Mesenchymal stem cell (in vitro differentiated cells and primary cell): ENCODE measurements around the gene KRT83.

Experiments used
- DNase-seq: peaks from one replicate; pipeline ENCODE4 v3.0.0-alpha.2; 2013
- H2AFZ ChIP-seq: one replicate; pipeline ENCODE4 v1.6.1; 2013; ENCODE audit warnings: low read depth, mild to moderate bottlenecking, control low read depth, inconsistent platforms, low read length, moderate library complexity
- H2AK5ac ChIP-seq: 2 replicates; pipeline ENCODE4 v1.6.1; 2013; ENCODE audit warnings: low read length, moderate library complexity, mild to moderate bottlenecking, inconsistent platforms; ENCODE audit not compliant: severe bottlenecking
- H2BK120ac ChIP-seq: one replicate; pipeline ENCODE4 v1.6.1; 2013; ENCODE audit warnings: low read depth, mild to moderate bottlenecking, inconsistent platforms, low read length, moderate library complexity
- H2BK12ac ChIP-seq, 2 experiments: one replicate each; pipeline ENCODE4 v1.6.1; 2013; ENCODE audit warnings: inconsistent platforms in 2 of 2, low read length in 2 of 2, mild to moderate bottlenecking in 2 of 2, moderate library complexity in 2 of 2, control low read depth in 1 of 2
- H2BK15ac ChIP-seq: one replicate; pipeline ENCODE4 v1.6.1; 2013; ENCODE audit warnings: mild to moderate bottlenecking, low read depth, inconsistent platforms; ENCODE audit not compliant: poor library complexity, severe bottlenecking
- H2BK5ac ChIP-seq: 2 replicates; pipeline ENCODE4 v1.6.1; 2013; ENCODE audit warnings: low read depth, mild to moderate bottlenecking, low read length, control low read depth, inconsistent platforms; ENCODE audit not compliant: poor library complexity, severe bottlenecking
- H3K14ac ChIP-seq, 2 experiments: one replicate each; pipeline ENCODE4 v1.6.1; 2013; ENCODE audit warnings: inconsistent platforms in 2 of 2, low read length in 2 of 2, control low read depth in 1 of 2, mild to moderate bottlenecking in 1 of 2, moderate library complexity in 1 of 2
- H3K18ac ChIP-seq, 2 experiments: one replicate each; pipeline ENCODE4 v1.6.1; 2013; ENCODE audit warnings: inconsistent platforms in 2 of 2, low read length in 2 of 2, control low read depth in 1 of 2, low read depth in 1 of 2, mild to moderate bottlenecking in 1 of 2
- H3K23ac ChIP-seq, 2 experiments: one replicate each; pipeline ENCODE4 v1.6.1; 2013; ENCODE audit warnings: inconsistent platforms in 2 of 2, low read length in 2 of 2, mild to moderate bottlenecking in 2 of 2, moderate library complexity in 2 of 2, control low read depth in 1 of 2
- H3K27ac ChIP-seq: 2 replicates; pipeline ENCODE4 v1.5.1; 2013; ENCODE audit warnings: mild to moderate bottlenecking, moderate library complexity, low read length, control low read depth, inconsistent platforms; ENCODE audit not compliant: poor library complexity, severe bottlenecking
- H3K27me3 ChIP-seq, 2 experiments: 2 replicates each; pipeline versions ENCODE4 v1.6.1 to v1.7.0; 2013; ENCODE audit warnings: low read length in 2 of 2, mild to moderate bottlenecking in 2 of 2, moderate library complexity in 2 of 2, control low read depth in 1 of 2, inconsistent platforms in 1 of 2; ENCODE audit not compliant: control insufficient read depth in 1 of 2, insufficient read depth in 1 of 2
- H3K36me3 ChIP-seq, 2 experiments: 2 replicates each; pipeline versions ENCODE4 v1.6.1 to v1.7.0; 2013; ENCODE audit warnings: low read length in 2 of 2, control low read depth in 1 of 2, inconsistent platforms in 1 of 2, low read depth in 1 of 2, mild to moderate bottlenecking in 1 of 2; ENCODE audit not compliant: insufficient read depth in 2 of 2, control insufficient read depth in 1 of 2
- H3K4ac ChIP-seq, 2 experiments: one replicate each; pipeline ENCODE4 v1.6.1; 2013; ENCODE audit warnings: inconsistent platforms in 2 of 2, low read length in 2 of 2, mild to moderate bottlenecking in 2 of 2, moderate library complexity in 2 of 2, control low read depth in 1 of 2, low read depth in 1 of 2
- H3K4me1 ChIP-seq: 2 replicates; pipeline ENCODE4 v1.6.1; 2013; ENCODE audit warnings: low read depth, low read length, control low read depth; ENCODE audit not compliant: control insufficient read depth, insufficient read depth
- H3K4me2 ChIP-seq: 2 replicates; pipeline ENCODE4 v1.6.1; 2013; ENCODE audit warnings: low read length, mild to moderate bottlenecking, inconsistent platforms; ENCODE audit not compliant: poor library complexity, severe bottlenecking
- H3K4me3 ChIP-seq, 2 experiments: 2 replicates each; pipeline versions ENCODE4 v1.5.1 to v1.7.0; 2013; ENCODE audit warnings: low read length in 2 of 2, mild to moderate bottlenecking in 2 of 2, control low read depth in 1 of 2, low read depth in 1 of 2; ENCODE audit not compliant: insufficient read depth in 1 of 2
- H3K79me1 ChIP-seq: replicated peaks from 2 replicates; pipeline ENCODE4 v1.6.1; 2013; ENCODE audit warnings: mild to moderate bottlenecking, control low read depth, low read length, inconsistent platforms; ENCODE audit not compliant: poor library complexity, severe bottlenecking
- H3K9ac ChIP-seq: 2 replicates; pipeline ENCODE4 v1.7.0; 2013; ENCODE audit warnings: mild to moderate bottlenecking, low read length, moderate library complexity
- H3K9me3 ChIP-seq: 2 replicates; pipeline ENCODE4 v1.7.0; 2013; ENCODE audit warnings: mild to moderate bottlenecking, low read length; ENCODE audit not compliant: control insufficient read depth
- H4K8ac ChIP-seq: one replicate; pipeline ENCODE4 v1.6.1; 2013; ENCODE audit warnings: inconsistent platforms, mild to moderate bottlenecking, low read length, moderate library complexity
- H4K91ac ChIP-seq: one replicate; pipeline ENCODE4 v1.6.1; 2013; ENCODE audit warnings: mild to moderate bottlenecking, low read length, inconsistent platforms
- WGBS: methylation state at CpG from one replicate; pipeline ENCODE4 v1.1.7; 2013; ENCODE audit warnings: mixed read lengths; 5-methylcytosine and 5-hydroxymethylcytosine counted together

Gene KRT83

DNA sequence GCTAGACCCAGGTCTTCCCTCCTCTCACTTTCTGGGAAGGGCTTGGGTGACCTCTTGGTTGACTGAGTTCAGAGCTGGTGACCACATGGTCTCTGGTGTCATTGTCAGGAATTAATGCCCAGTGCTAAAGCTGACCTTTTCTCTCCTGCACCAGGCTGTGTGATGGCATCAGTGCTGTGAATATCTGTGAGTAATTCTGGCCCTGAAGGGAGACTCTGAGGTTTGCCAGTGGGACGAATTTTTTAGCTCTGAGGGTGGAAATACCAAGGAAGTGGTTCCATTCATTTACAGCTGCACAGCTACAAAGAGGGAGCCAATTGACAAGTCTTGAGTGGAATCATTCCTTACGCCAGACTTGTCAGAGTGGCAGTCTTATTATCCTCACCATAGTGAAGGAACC, 53.0 kb downstream of the KRT83 start:
- Histone ChIP-seq H3K9me3 (no peaks in the 10 kb centered on the region), H3K4me1 (no peaks in the 10 kb centered on the region), H3K4ac (no peak overlapping the region), H3K23ac (no peak overlapping the region), H3K27ac (no peak overlapping the region), H3K18ac (no peak overlapping the region), H3K9ac (no peak overlapping the region), H4K91ac (no peak overlapping the region), H2BK15ac (no peak overlapping the region), H3K4me3 (no peak overlapping the region), H2AFZ (no peak overlapping the region), H2BK120ac (no peak overlapping the region), H3K79me1 (no peaks in the 10 kb centered on the region), H3K14ac (no peak overlapping the region), H2AK5ac (no peak overlapping the region), H2BK5ac (no peak overlapping the region), H4K8ac (no peak overlapping the region), H3K27me3 (peaks cover 7 to 29% of the 10 kb centered on the region in 2 experiments), H3K4me2 (no peak overlapping the region), H2BK12ac (no peak overlapping the region), H3K36me3 (peaks cover 0 to 4% of the 10 kb centered on the region in 2 experiments)
- no peak for DNase-seq
- 28% methylated on average over 1 of the region's 2 CpGs for WGBS

DNA sequence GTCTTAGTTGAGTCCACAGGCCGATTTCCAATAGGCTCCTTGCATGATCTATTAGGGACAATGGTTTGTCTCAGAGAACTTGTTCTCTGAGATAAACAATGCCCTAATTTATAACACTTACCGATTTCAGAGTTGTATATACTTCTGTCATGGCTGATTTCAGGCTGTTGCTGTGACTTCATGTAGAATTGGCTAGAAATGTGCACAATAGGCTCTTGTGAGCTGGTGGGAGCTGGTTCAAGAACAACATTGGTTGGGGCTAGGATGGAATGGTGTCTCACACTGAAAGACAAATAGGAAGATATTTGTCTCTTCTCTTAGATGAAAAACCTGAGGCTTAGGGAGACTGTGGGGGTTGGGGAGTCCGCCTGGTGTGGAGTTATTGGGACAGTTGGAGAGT, 53.5 kb downstream of the KRT83 start:
- Histone ChIP-seq H3K79me1 (no peaks in the 10 kb centered on the region), H3K27me3 (peaks cover 7 to 34% of the 10 kb centered on the region in 2 experiments), H3K4me1 (no peaks in the 10 kb centered on the region), H3K4ac (no peak overlapping the region), H3K14ac (no peak overlapping the region), H3K36me3 (peaks cover 0 to 4% of the 10 kb centered on the region in 2 experiments), H2AFZ (no peak overlapping the region), H2BK5ac (no peak overlapping the region), H3K9ac (no peak overlapping the region), H4K91ac (no peak overlapping the region), H3K4me2 (no peak overlapping the region), H2BK12ac (no peak overlapping the region), H3K4me3 (no peak overlapping the region), H3K27ac (no peak overlapping the region), H4K8ac (no peak overlapping the region), H3K23ac (no peak overlapping the region), H2BK120ac (no peak overlapping the region), H3K9me3 (no peaks in the 10 kb centered on the region), H3K18ac (no peak overlapping the region), H2BK15ac (no peak overlapping the region), H2AK5ac (no peak overlapping the region)
- 81% methylated on average over 3 of the region's 3 CpGs for WGBS
- no peak for DNase-seq

DNA sequence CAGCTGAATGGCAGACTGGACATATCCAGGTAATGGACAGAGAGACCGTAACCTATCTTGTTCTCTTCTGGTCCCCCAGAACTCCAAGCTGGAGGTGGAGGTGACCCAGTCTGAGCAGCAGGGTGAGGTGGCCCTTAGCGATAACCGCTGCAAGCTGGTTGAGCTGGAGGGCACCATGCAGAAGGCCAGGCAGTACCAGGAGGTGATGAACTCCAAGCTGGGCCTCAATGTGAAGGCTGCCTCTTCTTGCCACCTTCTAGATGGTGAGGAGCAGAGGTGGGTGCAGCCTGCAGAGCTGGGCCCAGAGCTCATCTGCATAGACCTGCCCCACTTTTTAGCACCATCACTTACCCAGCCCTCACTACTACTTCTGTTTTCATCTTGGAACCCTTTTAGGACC, 53.9 kb downstream of the KRT83 start:
- H3K9me3 ChIP-seq = no peaks in the 10 kb centered on the region
- peaks cover under 1% of the 10 kb centered on the region for H3K4me1 ChIP-seq
- H2BK15ac ChIP-seq = no peak overlapping the region
- H4K91ac ChIP-seq = no peak overlapping the region
- H3K4ac ChIP-seq = no peak overlapping the region
- H3K4me3 ChIP-seq = no peak overlapping the region
- no peak overlapping the region for H4K8ac ChIP-seq
- H3K27me3 ChIP-seq = peaks cover 7 to 38% of the 10 kb centered on the region in 2 experiments
- no peak overlapping the region for H2BK120ac ChIP-seq
- 86% methylated on average over 3 of the region's 3 CpGs for WGBS
- no peak overlapping the region for H2AK5ac ChIP-seq
- H3K14ac ChIP-seq = no peak overlapping the region
- no peak overlapping the region for H2BK5ac ChIP-seq
- no peak overlapping the region for H2BK12ac ChIP-seq
- no peak for DNase-seq
- H2AFZ ChIP-seq = no peak overlapping the region
- H3K27ac ChIP-seq = no peak overlapping the region
- H3K79me1 ChIP-seq = no peaks in the 10 kb centered on the region
- peaks cover 0 to 4% of the 10 kb centered on the region in 2 experiments for H3K36me3 ChIP-seq
- no peak overlapping the region for H3K9ac ChIP-seq
- no peak overlapping the region for H3K23ac ChIP-seq
- H3K18ac ChIP-seq = no peak overlapping the region
- H3K4me2 ChIP-seq = no peak overlapping the region

DNA sequence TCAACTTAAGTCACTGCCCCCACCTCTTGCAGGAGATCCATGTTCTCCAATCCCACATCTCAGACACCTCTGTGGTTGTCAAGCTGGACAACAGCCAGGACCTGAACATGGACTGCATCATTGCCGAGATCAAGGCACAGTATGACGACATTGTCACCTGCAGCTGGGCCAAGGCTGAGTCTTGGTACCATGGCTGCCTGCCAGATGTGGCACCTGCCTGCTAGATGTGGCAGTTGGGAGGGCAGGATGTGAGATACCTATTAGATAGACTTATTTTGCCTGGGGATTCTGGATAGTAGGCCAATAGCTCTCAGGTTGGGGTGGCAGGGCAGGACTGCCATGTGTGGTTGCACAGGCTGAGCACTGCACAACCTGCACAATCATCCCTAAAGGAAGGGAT, 54.7 kb downstream of the KRT83 start:
- Histone ChIP-seq H3K4me1 (peaks cover 2% of the 10 kb centered on the region), H3K18ac (no peak overlapping the region), H2BK15ac (no peak overlapping the region), H3K4me3 (no peak overlapping the region), H3K9me3 (no peaks in the 10 kb centered on the region), H2BK120ac (no peak overlapping the region), H3K27ac (no peak overlapping the region), H4K8ac (no peak overlapping the region), H2AK5ac (no peak overlapping the region), H2AFZ (no peak overlapping the region), H3K36me3 (peaks cover 0 to 4% of the 10 kb centered on the region in 2 experiments), H3K9ac (no peak overlapping the region), H3K27me3 (peaks cover 7 to 46% of the 10 kb centered on the region in 2 experiments), H4K91ac (no peak overlapping the region), H2BK5ac (no peak overlapping the region), H3K14ac (no peak overlapping the region), H3K4ac (peak overlapping the region in 1 of 2 experiments; percentile 53), H3K4me2 (no peak overlapping the region), H2BK12ac (no peak overlapping the region), H3K23ac (no peak overlapping the region), H3K79me1 (no peaks in the 10 kb centered on the region)
- DNase-seq = no peak
- 80% methylated on average over 2 of the region's 2 CpGs for WGBS
